Globus pallidus (tissue), 1 donor: ENCODE measurements around the gene RGL3.
"Not testable (repeated sequence)": the region's sequence is repeated elsewhere in the genome, so short reads cannot be mapped to it uniquely, and the experiment has no call there.

ENCODE experiments used
- DNase-seq: peaks from one replicate; pipeline ENCODE4 v3.0.0-alpha.2; 2015; ENCODE audit warnings: low spot score

RGL3 gene

GRCh38 chr19:11450570-11451326 lies 31.6 kb upstream of the RGL3 start:
- DNase-seq: no peak

DNA sequence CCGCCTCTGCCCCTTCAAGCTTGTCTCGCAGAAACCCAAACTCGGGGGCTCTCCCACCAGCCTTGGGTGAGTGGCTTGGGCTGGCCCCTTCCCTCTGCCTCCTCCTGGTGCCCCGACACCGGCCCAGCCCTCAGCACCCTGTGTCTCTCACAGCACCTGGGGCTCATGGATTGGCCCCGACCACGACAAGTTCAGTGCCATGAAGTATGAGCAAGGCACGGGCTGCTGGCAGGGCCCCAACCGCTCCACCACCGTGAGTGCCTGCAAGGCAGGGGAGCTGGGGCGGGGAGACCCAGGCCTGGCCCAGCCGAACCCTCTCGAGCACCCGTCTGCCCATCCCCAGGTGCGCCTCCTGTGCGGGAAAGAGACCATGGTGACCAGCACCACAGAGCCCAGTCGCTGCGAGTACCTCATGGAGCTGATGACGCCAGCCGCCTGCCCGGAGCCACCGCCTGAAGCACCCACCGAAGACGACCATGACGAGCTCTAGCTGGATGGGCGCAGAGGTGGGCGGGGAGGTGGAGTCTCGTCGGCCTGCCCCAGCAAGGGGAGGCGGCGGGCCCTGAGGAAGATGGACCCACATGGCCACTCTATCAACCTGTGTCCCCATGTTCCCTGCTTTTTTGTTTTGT lies 29.9 kb upstream of the RGL3 start:
- DNase-seq: no peak

DNA sequence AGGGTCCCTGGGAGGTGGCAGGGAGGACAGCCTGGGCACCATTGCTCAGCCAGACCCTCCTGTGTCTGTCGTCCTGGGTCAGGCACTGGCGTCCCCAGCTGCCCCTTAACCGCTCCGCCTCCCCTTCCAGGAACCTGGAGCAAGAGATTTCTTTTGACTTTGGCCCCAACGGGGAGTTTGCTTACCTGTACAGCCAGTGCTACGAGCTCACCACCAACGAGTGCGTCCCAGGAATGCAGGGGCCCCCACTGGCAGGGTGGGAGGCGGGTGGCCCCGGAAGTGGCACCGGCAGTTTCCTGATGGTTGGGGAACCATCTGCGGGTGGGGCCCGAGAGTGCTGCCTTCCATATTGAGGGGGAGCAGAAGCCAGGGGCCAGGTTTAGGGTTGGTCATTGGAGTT lies 29.3 kb upstream of the RGL3 start:
- no peak for DNase-seq

GRCh38 chr19:11447347-11448262 lies 28.5 kb upstream of the RGL3 start:
- no peak for DNase-seq

DNA sequence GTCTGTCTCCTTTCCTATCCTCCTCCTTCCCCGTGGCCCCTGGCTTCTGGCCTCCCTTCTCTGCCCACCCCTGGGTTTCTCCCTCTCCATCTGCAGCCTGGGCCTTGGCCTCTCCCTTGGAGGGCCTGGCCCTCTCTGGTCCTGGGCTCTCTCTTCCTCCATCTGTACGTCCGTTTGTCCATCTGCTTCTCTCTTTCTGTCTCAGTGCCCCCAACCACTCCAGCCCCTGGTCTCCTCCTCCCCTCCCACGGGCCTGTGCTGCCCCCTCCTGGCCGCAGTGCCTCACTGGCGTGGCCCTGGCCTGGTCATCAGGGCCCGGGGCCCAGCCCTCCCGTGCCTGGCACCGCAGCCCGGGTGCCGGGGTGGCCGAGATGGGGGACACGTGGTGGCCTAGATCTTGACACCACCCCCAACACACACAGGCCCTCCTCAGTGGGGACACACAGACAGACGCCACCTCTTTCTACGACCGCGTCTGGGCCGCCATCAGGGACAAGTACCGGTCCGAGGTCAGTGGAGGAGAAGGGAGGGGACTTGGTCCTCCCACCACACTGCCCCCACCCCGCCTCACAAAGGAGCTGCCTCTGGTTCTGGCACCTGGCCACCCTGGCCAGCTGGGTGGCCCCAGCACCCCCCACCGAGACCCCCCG lies 27.7 kb upstream of the RGL3 start:
- peak; percentile 92 for DNase-seq

DNA sequence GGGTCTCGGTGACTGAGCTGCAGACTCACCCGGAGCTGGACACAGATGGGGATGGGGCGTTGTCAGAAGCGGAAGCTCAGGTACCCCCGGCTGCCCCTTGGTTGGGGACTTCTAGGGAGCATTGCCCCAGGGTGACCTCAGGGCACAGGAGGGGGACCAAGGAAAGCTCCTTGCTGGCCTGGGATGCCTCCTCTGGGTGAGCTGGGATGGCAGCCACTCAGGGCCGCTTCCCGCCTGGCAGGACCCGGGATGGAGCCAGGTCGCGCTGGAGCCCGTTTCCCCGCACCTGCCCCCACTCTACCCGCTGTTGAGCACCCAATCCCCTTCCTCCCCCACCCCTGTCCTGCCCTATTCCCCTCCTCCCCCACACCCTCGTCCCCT lies 27.1 kb upstream of the RGL3 start:
- no peak for DNase-seq

DNA sequence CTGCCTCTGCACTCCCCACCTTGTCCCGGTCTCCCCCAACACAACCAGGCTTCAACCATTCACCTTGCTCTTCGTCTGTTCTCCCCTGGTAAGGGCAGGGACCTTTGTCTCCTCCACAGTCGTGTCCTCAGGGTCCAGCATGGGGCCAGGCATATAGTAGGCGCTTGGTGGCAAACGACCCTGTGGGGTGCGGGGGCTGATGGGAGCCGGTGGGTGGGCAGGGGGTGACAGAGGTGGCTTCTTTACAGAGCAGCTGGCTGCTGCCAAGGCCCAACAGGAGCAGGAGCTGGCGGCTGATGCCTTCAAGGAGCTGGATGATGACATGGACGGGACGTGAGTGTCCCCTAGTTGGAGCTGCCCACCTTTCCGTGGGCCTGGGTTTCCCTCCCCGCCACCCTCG lies 26.0 kb upstream of the RGL3 start:
- DNase-seq: no peak

- DNase-seq: no peak
Measured at GRCh38 chr19:11444059-11444458, 24.9 kb upstream of the RGL3 start.

- no peak for DNase-seq
Measured at GRCh38 chr19:11437955-11438354, 18.8 kb upstream of the RGL3 start.

DNA sequence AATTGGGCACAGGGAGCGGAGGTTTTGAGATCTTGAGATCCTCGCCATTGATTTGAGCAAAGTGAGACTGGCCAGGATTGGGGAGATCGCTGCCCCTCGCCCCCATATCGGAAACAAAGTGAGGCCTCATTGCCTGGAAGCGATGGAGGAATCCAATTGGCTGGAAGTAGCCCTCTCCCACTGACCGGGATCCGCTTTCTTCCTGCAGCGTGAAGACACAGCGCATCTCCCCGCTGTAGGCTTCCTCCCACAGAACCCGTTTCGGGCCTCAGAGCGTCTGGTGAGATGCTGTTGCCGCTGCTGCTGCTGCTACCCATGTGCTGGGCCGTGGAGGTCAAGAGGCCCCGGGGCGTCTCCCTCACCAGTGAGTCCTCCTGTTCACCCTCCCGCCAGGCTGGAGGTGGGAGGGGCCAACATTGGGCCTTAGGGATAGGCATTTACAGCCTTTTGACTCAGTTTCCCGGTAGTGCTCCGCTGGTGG lies 16.8 kb upstream of the RGL3 start:
- DNase-seq: no peak

DNA sequence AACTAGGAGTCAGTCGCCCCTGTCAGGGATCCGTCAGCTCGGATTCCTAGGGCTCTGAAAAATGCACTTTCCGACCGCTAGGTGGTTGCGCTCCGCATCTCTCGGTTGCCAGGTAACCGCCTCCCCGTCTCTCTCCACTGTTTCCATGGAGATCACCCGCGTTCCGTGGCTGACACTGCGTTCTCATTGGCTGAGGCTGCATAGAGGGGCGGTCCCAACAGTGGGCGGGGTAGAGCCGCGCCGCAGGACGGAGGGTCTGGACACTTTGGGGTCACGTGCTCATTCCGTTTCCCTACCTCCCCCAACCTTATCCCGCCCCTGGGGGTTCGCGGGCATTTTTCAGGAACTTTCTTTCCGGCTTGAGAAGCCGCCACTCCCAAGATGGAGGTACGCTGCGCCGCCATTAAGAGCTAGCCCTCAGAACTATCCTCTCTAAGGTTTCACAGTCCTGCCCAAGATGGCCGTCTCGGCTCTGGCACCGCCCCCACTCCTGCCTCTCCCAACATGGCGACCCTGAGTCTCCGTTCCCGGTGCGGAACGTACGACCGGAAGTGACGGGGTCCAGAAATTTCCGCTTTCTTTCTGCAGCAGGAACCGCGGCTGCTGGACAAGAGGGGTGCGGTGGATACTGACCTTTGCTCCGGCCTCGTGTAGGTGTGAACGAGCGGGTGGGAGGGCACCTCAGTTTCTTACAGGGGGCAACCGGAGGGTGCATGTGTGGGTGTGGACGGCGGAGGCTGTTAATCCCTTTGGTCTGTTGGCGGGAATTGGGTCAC lies 16.1 kb upstream of the RGL3 start, which contains the start of the genes ODAD3 and PRKCSH:
Gene ODAD3 (minus strand): TSS at position 65 of the 776 bp plus-strand sequence. CDS start 105 bp downstream, outside the sequence.
Gene PRKCSH (plus strand): TSS at position 579 of the 776 bp plus-strand sequence. CDS start 483 bp downstream, outside the sequence.
- peak; percentile 100 for DNase-seq

GRCh38 chr19:11434703-11435056 lies 15.6 kb upstream of the RGL3 start:
- DNase-seq: no peak

GRCh38 chr19:11433526-11433925 lies 14.4 kb upstream of the RGL3 start:
- DNase-seq: not testable (repeated sequence)

DNA sequence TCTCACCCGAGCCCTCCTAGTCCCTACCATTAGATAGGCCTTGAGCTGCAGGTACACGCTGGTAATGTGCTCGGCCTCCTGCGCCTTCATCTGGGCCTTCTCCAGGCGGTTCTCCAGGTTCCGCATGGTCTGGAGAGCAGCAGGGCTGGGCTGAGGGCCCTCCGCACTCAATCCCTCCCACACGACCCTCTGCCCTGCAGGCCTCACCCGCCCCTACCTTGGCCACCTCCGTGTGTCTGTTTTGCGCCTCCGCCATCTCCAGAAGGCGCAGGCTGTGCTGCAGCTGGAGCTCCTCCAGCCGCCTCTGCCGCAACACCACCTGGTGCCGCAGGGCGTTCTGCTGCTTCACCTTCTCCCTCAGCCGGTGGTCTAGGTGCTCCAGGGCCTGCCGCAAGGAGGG lies 7.5 kb upstream of the RGL3 start:
- DNase-seq: no peak

DNA sequence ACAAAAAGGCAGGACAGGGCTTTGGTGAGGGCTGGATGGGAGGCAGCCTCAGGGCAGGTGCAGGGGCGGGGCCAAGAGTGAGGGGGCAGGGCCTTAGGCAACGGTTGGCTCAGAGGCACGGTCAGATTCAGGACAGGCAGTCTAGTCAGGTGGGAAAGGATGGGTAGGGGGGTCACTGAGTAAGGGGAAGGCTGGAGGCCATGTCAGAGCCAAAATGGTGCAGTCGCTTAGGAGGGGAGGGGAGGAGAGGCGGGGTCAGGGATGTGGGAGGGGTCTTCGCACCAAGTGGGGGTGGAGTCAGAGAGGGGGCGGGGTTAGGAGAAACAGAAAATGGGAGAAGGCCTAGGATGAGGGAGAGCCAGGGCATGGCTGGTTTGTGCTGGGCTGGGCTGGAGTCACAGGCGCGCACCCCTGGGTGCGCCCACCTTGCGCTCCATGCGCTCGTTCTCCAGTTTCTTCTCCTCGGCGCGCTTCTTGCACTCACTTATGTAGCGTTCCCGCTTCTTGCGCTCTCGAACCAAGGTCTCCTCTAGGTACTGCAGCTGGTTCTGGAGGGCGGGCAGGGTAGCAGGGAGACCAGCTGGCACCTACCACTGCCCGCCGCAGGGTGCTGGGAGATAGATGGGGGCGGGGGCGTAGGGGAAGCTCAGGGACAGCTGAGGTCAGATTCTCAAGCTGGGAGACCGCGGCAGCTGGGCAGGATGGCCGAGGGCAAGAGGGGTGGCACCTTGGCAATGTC lies 6.8 kb upstream of the RGL3 start:
- DNase-seq: no peak

GRCh38 chr19:11423791-11424181 lies 4.7 kb upstream of the RGL3 start:
- DNase-seq: no peak

DNA sequence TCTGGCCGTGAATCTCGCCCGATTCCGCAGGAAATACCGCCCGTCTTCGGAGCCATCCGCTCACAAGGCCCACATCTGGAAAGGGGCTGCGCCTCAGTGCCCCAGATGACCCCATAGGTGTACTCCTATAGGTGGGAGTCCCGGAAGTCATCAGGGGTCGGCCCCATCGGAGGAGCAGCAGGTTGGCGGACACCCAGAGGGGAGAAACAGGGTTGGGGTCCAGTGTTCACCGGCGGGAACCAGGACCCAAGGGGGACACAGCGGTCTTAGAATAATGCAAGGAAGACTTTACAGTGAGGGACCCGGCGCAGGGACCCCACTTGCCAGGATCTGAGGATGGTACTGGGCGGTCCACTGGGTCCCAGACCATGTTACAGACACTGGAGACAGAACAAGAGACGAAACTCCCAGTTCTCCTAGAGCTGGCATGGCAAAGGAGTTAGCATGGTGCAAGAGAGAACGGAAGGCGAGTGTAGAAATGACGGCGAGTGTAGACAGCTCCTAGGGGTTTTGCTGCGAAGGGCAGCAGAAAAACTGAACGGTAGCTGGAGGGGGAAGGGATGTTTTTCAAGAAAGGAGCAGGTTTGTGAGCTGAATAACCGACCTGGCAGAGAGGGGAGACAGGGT lies 4.2 kb upstream of the RGL3 start:
- no peak for DNase-seq

GRCh38 chr19:11422163-11423065 lies 3.3 kb upstream of the RGL3 start:
- DNase-seq: no peak
